Stimulated activated CD4-positive, alpha-beta T cell treated with anti-CD3 and anti-CD28 coated beads, Interleukin-15, amount 100 ng/mL, for 48 hours (primary cell): Measurements from ENCODE around the gene KCNN1.
"Not testable (repeated sequence)": the region's sequence is repeated elsewhere in the genome, so short reads cannot be mapped to it uniquely, and the experiment has no call there.

ENCODE experiments used
- DNase-seq, 2 donors: peaks; one replicate each; pipeline ENCODE4 v3.0.0-alpha.2; 2020; ENCODE audit warnings: low read depth in 2 of 2

KCNN1 gene

GRCh38 chr19:17969096-17969792, 2.3 kb downstream of the KCNN1 start:
- DNase-seq = no peak

- DNase-seq = no peak
Measured at GRCh38 chr19:17972230-17972629, 5.3 kb downstream of the KCNN1 start.

- DNase-seq = no peak
Measured at GRCh38 chr19:17973759-17974158, 6.9 kb downstream of the KCNN1 start.

GRCh38 chr19:17974551-17974950, 7.6 kb downstream of the KCNN1 start:
- no peak for DNase-seq

- DNase-seq = no peak
Measured at GRCh38 chr19:17975032-17975431, 8.1 kb downstream of the KCNN1 start.

GRCh38 chr19:17977021-17977420, 10.1 kb downstream of the KCNN1 start:
- DNase-seq = no peak

GRCh38 chr19:17977488-17977887, 10.6 kb downstream of the KCNN1 start:
- no peak for DNase-seq

GRCh38 chr19:17981611-17982010, 14.7 kb downstream of the KCNN1 start:
- no peak for DNase-seq

- DNase-seq = no peak
Measured at GRCh38 chr19:17982430-17982829, 15.5 kb downstream of the KCNN1 start.

- no peak for DNase-seq
Measured at GRCh38 chr19:17985037-17985818, 18.3 kb downstream of the KCNN1 start.

- DNase-seq = not testable (repeated sequence)
Measured at GRCh38 chr19:17986569-17986968, 19.7 kb downstream of the KCNN1 start.

- DNase-seq = no peak
Measured at GRCh38 chr19:17988161-17988560, 21.3 kb downstream of the KCNN1 start.

GRCh38 chr19:17989425-17990094, 22.7 kb downstream of the KCNN1 start:
- DNase-seq = no peak

- no peak for DNase-seq
Measured at GRCh38 chr19:17993076-17993813, 26.3 kb downstream of the KCNN1 start.

GRCh38 chr19:17996826-17997316, 30.0 kb downstream of the KCNN1 start:
- peak; percentile 71 to 82 for DNase-seq

GRCh38 chr19:17997969-17998826, 31.3 kb downstream of the KCNN1 start:
- DNase-seq = no peak

GRCh38 chr19:17998827-17999150, 31.9 kb downstream of the KCNN1 start:
- DNase-seq = no peak

GRCh38 chr19:17999684-18000479, 33.0 kb downstream of the KCNN1 start:
- DNase-seq = no peak

GRCh38 chr19:18000480-18000914, 33.6 kb downstream of the KCNN1 start:
- DNase-seq = no peak
